Measurements from ENCODE around the gene TIMM10B. TPM values are rescaled to one million over a fixed set of nuclear protein-coding genes. Genes with fewer than 3 reads are reported as not detected.

The TIMM10B gene
- total and polyA plus RNA-seq, 4 donors = 20.5 to 43.4 (median 32.0) TPM

DNA sequence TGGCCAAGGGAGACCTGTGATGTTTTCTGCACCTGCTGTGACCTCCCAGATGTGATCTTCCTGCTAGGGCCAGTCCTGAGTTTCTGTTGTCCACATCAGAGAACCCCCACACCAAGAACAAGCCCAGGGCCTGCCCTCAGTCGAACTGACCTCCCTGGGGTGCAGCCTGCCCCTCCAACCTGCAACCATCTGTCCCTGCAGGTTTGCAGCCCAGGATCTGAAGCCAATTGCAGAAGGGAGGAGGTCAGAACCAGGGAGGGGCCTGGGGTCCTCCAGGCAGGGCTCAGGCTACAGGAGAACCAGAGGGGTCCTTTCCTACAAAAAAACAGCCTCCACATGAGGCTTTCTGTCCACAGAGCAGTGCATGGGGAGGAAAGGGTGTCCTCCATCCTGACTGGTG, 8.4 kb upstream of the TIMM10B start:
- WGBS, 2 donors = 46 to 75% methylated on average over 1 of the region's 1 CpG
- no peak for TF ChIP-seq CTCF (IDR thresholded peaks at IDR 0.05; ENCODE audit: control extremely low read depth, extremely low read depth)
- H3K4me3 ChIP-seq = peak overlapping the region; percentile 36
- DNase-seq = no peak
- H3K27ac ChIP-seq (ENCODE audit: low read depth in 1 of 2, low read length in 1 of 2) = no peak overlapping the region
- H3K9ac ChIP-seq (ENCODE audit: insufficient read depth in 1 of 2, low read length in 2 of 2) = peak overlapping the region in 1 of 2 donors; percentile 30
- peaks cover 0 to 20% (median 10%) of the 10 kb centered on the region in 5 donors for H3K4me1 ChIP-seq (ENCODE audit: control insufficient read depth in 5 of 5, insufficient read depth in 5 of 5, low read length in 5 of 5)
- ATAC-seq (ENCODE audit: insufficient read depth, low FRiP score) = no peak
- no peaks in the 10 kb centered on the region for H3K9me3 ChIP-seq (ENCODE audit: control insufficient read depth in 4 of 4, insufficient read depth in 3 of 4, low read length in 3 of 4)
- H3K27me3 ChIP-seq (ENCODE audit: control insufficient read depth in 3 of 3, insufficient read depth in 3 of 3, low read length in 2 of 3) = no peaks in the 10 kb centered on the region
- peaks cover 0 to 11% (median 3%) of the 10 kb centered on the region in 4 donors for H3K36me3 ChIP-seq (ENCODE audit: control insufficient read depth in 4 of 4, insufficient read depth in 4 of 4, low read length in 4 of 4)

- Histone ChIP-seq H3K27ac (ENCODE audit: low read depth in 1 of 2, low read length in 1 of 2) (peak within 1 kb of the TSS; percentile 82 to 95), H3K9me3 (ENCODE audit: control insufficient read depth in 4 of 4, insufficient read depth in 3 of 4, low read length in 3 of 4) (no peaks in the 10 kb centered on the region), H3K36me3 (ENCODE audit: control insufficient read depth in 4 of 4, insufficient read depth in 4 of 4, low read length in 4 of 4) (peaks cover 0 to 19% (median 7%) of the 10 kb centered on the region in 4 donors), H3K4me3 (peak within 1 kb of the TSS; percentile 68), H3K4me1 (ENCODE audit: control insufficient read depth in 5 of 5, insufficient read depth in 5 of 5, low read length in 5 of 5) (peaks cover 0 to 17% (median 10%) of the 10 kb centered on the region in 5 donors), H3K27me3 (ENCODE audit: control insufficient read depth in 3 of 3, insufficient read depth in 3 of 3, low read length in 2 of 3) (no peaks in the 10 kb centered on the region), H3K9ac (ENCODE audit: insufficient read depth in 1 of 2, low read length in 2 of 2) (peak within 1 kb of the TSS; percentile 16 to 79)
- WGBS, 2 donors = 1% methylated on average over 57 to 87 of the region's 87 CpGs
- no peak for TF ChIP-seq CTCF (IDR thresholded peaks at IDR 0.05; ENCODE audit: control extremely low read depth, extremely low read depth)
- DNase-seq (peak; percentile 90 to 96 (median 95)), ATAC-seq (ENCODE audit: insufficient read depth, low FRiP score) (peak; percentile 92)
Observed at GRCh38 chr11:6473451-6474412, 7.6 kb upstream of the TIMM10B start, which contains the start of gene TRIM3. TRIM3 (minus strand) TSS chr11:6473941; CDS start chr11:6465695, 8,246 bp downstream.

- TF ChIP-seq CTCF (IDR thresholded peaks at IDR 0.05; ENCODE audit: control extremely low read depth, extremely low read depth) = no peak
- H3K9ac ChIP-seq (ENCODE audit: insufficient read depth in 1 of 2, low read length in 2 of 2) = peak overlapping the region; percentile 16 to 79
- peak overlapping the region; percentile 82 to 95 for H3K27ac ChIP-seq (ENCODE audit: low read depth in 1 of 2, low read length in 1 of 2)
- ATAC-seq (ENCODE audit: insufficient read depth, low FRiP score) (no peak), DNase-seq (no peak)
- 33% methylated on average over 7 of the region's 7 CpGs for WGBS, 2 donors
- peaks cover 0 to 22% (median 11%) of the 10 kb centered on the region in 4 donors for H3K36me3 ChIP-seq (ENCODE audit: control insufficient read depth in 4 of 4, insufficient read depth in 4 of 4, low read length in 4 of 4)
- H3K27me3 ChIP-seq (ENCODE audit: control insufficient read depth in 3 of 3, insufficient read depth in 3 of 3, low read length in 2 of 3) = no peaks in the 10 kb centered on the region
- H3K4me3 ChIP-seq = no peak overlapping the region
- peaks cover 0 to 11% (median 10%) of the 10 kb centered on the region in 5 donors for H3K4me1 ChIP-seq (ENCODE audit: control insufficient read depth in 5 of 5, insufficient read depth in 5 of 5, low read length in 5 of 5)
- no peaks in the 10 kb centered on the region for H3K9me3 ChIP-seq (ENCODE audit: control insufficient read depth in 4 of 4, insufficient read depth in 3 of 4, low read length in 3 of 4)
Observed at GRCh38 chr11:6474413-6474792, 6.9 kb upstream of the TIMM10B start.
